GM19025 (cell line): Measurements from ENCODE around the gene ASTN2.

ENCODE experiments used
- ATAC-seq: cut with Tn5 transposase; IDR thresholded peaks from one replicate; pipeline ENCODE4 v1.9.1; 2021; ENCODE audit warnings: mild to moderate bottlenecking, low read depth, moderate library complexity; ENCODE audit not compliant: unreplicated experiment

Gene ASTN2

DNA sequence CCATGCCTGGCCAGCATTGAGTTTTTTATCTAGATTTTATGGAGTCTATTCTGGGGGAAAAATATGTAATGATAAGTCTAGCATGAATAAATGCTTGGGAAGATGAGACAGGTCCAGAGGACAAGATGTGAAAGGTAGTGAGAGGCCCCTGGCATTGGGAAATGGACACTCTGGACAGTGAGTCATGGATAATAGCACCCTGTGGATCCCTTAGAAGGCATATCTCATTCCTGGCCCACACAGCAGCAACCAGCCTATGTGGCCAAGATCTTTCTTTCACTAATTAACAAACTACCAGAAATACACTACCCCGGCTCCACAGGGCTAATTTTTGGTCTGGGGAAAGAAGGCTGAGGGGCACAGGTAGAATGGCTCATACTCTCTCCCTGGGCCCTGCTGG is 371.7 kb downstream of the ASTN2 start:
- ATAC-seq = no peak

- no peak for ATAC-seq
These were observed 379.3 kb downstream of the ASTN2 start for GRCh38 chr9:117035546-117035945.

- ATAC-seq = no peak
These were observed 380.0 kb downstream of the ASTN2 start for GRCh38 chr9:117034866-117035265.

DNA sequence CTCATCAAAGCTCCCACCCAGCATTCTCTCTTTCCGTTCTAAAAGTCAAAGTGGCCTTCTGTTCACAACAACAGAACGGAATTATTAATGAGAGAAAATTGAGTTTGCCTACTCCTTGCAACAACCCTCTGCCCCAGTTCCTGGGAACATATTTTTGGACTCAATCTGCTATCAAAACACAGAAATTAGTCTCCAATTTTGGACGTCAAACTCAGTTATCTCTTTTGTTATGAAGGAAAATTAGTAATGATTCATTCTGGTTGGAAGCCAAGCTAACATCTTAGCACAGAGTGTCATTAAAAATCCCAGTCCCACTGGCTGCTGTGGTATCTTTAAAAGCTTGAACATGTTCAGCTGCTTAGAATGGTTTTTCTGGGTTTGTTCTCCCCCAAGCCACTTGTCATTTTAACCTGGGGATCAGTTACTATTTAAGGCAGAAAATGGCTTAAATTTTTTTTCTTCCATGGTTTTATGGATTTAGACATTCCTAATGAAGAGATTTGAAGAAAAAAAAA is 384.5 kb downstream of the ASTN2 start:
- no peak for ATAC-seq

DNA sequence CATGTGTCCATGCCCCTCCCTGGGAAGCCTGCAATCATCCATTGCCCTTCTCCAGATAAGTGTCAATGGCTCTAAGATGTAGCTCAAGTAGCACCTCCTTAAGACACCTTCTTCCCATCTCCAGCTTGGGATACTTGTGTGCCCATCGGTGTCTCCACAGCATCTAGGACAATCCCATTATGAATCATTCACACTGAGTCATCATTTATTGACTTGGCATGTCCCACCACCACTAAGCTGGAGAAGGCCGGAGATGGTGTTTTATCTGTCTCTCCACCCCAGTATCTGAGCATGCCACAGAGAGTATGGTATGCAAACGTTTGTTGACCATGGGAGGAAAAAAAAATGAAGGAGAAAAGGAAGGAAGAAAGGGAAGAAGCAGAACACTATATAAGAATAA is 385.5 kb downstream of the ASTN2 start:
- ATAC-seq = no peak

DNA sequence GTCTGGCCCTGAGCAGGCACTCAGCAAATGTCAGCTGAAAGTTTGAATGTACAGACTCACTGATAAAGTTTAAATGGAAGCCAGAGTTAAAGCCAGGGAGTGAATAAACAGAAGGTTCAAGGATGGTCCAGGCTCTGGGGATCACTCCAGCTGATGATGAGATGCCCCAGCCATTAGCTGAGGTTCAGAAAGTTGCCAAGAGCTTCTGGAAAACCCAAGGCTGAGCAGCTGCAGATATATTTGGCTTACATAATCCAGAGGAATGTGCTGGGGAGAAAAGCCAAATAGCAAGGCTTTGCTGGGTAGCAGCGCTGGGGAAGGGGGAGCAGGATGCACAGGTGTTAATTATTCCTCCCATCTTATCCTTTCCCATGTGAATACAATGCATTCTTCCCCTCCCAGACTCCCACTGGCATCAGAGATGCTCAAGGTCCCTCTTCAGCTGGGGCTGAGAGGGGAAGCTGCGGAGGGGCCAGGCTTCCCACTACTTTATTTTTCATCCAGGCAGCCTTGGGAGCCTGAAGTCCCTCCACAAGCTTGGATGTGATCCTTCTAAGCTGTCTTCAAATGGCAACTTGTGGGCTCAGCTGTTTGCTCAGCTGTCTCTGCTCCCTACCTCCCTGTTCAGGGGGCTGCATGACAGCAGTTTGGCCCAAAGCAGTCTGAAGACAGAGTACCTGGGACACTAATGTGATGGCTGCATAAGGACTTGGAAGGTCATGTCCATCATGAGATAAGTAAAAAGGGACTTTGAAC is 386.6 kb downstream of the ASTN2 start:
- ATAC-seq = no peak

DNA sequence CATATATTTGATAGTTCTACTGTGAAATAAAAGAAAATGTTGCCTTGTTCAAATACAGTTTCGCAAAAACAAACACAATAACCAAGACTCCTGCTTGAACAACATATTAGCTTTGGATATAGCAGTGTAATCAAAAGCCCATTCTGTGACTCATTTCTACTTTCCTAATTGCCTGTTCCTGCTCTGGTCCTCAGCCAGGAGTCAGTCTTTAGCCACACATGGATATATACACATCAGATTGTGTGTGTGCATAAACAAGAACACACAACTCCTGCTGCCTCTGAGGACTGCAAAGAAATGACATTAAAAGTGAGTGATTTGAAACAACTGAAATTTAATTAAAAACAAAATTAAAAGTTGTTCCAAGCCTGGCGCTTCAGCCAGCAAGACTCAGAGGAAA is 393.0 kb downstream of the ASTN2 start:
- no peak for ATAC-seq

- ATAC-seq = no peak
These were observed 395.8 kb downstream of the ASTN2 start for GRCh38 chr9:117018966-117019617.

DNA sequence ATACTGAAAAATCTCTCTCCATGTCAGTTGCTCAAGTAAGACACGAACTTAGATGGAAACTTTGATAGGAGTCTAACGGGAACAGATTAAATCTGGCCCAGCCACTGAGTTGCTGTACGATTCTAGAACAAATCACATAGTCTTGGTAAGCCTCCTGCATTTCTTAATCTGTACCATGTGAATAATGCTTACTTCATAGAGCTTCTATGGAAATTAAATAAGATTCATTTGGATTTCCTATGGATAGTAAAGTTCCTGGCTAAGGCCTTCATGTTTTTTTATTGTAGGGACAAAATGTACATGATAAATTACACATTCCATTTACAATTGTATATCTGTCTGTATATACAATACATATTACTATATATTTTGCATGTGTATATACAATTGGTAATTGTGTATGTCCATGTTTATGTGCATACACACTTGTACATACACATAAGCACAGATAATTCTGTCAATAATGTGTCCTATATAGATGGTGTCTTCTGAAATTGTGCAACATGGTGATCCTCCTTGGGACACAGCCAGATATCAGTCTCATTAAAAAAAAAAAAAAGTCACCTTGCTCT is 397.4 kb downstream of the ASTN2 start:
- no peak for ATAC-seq

- no peak for ATAC-seq
These were observed 400.8 kb downstream of the ASTN2 start for GRCh38 chr9:117014061-117014460.

GRCh38 chr9:117013440-117013995 is 401.3 kb downstream of the ASTN2 start:
- ATAC-seq = no peak

- no peak for ATAC-seq
These were observed 404.8 kb downstream of the ASTN2 start for GRCh38 chr9:117010061-117010460.

DNA sequence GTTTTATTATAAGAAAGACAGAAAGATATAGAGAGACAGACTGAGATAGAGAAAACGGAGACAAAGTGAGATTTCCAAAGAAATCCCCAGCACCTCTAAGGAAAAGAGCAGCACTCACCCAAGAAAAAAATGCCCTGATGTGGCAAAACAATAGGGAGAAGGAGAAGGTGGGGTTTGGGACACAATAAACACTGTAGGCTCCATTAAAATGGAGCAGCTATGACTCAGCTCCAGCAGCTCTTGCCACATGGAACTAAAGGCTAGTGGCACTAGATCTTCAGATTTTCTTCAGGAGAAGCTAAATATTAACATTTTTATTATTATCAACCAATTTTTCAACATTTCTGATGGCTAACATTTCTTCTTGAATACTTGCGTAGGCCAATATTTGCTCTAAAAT is 406.0 kb downstream of the ASTN2 start:
- ATAC-seq = no peak

DNA sequence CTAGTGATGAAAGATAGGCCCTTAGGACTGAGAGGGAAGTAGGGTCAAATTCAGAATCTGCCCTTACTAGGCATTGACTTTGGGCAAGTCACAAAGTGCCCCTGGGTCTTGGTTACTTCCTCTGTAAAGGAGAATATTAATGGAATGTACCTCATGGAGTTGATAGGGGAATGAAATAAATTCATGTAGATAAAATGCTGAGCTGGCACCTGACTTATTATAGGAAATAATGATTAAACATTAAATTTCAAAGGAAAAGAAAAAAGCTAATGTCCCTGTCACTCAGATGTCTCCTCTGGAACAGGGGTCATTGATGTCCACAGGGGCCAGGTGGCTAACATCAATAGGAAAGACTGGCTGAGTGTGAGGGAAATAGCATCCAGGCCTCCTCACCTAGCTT is 406.4 kb downstream of the ASTN2 start:
- no peak for ATAC-seq

DNA sequence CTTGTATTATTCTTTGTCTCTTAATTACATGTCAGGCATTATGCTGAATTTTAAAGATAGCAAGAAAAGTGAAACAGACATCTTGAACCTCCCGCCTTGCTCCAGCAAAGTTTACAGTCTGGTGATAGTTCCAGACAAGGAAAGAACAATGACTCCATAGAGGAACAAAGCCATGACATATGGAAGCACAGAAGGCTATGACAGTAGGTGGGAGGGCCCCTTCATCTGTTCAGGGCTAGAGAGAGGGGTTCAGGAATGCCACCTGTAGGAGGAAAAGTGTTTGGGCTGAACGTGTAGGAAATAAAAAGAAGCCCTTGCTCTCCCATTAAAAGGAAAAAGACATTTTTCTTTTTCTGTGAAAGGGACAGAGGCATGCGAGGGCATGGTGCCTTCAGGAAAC is 412.2 kb downstream of the ASTN2 start:
- ATAC-seq = no peak

DNA sequence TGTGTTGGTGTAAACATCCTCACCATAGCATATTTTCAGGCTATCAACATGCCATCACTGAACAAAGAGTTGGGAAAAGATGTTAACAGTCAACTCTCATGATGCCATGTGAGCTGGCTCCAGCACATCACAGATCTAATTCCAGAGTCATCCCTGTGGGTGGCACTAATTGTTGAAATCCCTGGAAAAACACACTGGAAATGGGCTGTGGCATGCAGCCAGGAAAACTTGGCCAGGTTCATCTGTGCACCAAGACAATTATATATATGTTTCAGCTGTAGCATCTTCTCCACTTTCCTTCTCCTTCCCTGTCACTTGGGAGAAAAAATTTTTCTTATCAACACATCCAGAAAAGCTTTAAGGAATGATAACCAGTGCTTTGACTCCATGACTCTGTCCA is 414.0 kb downstream of the ASTN2 start:
- ATAC-seq = no peak

GRCh38 chr9:117000196-117000723 is 414.6 kb downstream of the ASTN2 start:
- no peak for ATAC-seq

DNA sequence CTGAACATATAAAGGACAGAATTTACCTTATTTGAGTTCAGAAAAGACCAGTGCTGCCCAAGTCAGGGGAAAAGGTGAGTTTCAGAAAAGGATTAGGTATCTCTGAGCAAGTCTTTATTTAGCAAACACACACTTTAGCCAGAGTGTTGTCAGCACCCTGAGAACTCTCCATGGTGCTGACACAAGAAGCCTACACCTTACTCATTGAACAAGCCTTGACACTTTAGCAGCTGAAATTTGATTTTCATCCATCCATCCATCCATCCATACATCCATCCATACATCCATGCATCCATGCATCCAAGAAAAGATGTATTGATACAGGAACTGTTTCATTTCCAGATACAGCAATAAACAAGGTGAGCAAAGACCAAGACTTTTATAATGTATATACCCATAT is 416.6 kb downstream of the ASTN2 start:
- no peak for ATAC-seq

DNA sequence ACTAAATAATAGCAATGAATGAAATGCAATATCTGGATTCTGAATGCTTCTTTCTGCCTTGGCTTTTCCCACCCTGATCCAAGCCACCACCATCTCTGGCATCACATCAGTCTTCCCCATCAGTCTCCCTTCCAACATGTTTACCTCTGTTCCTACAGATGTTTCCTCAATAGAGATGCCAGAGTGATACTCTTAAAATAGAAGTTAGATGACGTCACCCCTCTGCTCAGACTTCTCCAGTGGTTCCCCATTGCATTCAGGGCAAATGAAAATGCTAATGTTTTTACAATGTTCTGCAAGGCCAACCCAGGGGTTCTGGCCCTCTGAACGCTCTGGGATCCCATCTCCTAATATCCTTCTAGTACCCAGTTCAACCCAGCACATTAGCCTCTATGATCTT is 422.0 kb downstream of the ASTN2 start:
- ATAC-seq = no peak

DNA sequence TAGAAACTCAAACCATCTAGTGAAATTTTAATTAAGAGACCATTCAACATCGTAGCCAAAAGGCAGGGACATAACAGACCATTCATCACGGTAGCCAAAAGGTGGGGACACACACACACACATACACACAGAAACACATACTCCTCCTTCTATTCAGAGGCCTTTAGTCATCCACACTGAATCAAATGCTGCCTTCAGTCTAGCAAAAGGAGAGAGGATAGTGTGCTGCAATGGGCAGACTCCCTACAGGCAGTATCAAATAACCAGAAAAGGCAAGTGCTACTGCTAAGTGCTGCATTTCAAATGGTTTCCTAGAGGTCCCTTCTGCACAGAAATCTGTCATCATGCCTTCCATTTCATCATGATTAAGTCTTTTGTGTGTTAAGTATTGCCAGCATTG is 423.8 kb downstream of the ASTN2 start:
- ATAC-seq = no peak

GRCh38 chr9:116990592-116990991 is 424.3 kb downstream of the ASTN2 start:
- ATAC-seq = no peak
